ENCODE measurements around the gene ANAPC5. TPM values are rescaled to one million over a fixed set of nuclear protein-coding genes. Genes with fewer than 3 reads are reported as not detected.

ANAPC5 gene
- total RNA-seq, 1 donor from 2014 or later, result 65.1 TPM

DNA sequence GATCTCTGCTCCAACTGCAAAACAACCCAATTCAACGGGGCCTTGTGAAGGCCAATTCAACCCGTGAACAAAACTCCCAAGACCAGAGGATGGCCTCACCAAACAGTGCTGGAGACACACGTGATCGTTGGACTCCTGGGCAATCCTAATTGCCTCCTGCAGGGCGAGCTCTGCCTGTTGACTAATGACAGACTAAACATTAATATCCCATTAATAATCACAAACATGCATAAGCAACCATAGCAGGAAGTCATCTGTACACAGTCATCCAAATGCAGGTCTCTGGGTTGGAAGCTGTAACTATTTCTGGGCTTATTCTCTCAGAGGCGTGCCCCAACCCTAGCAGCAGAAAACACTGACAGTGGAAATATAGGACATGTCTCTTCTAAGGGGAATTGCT lies 21.0 kb downstream of the ANAPC5 start:
- DNase-seq, result no peak
- Histone ChIP-seq H3K4me1 (no peaks in the 10 kb centered on the region), H3K9me3 (replicated peaks) (no peaks in the 10 kb centered on the region), H3K36me3 (peaks cover 93% of the 10 kb centered on the region), H3K4me3 (no peak overlapping the region), H3K27me3 (ENCODE audit: low read depth) (no peaks in the 10 kb centered on the region), H3K27ac (replicated peaks) (no peak overlapping the region)
- TF ChIP-seq, protein P1, sequence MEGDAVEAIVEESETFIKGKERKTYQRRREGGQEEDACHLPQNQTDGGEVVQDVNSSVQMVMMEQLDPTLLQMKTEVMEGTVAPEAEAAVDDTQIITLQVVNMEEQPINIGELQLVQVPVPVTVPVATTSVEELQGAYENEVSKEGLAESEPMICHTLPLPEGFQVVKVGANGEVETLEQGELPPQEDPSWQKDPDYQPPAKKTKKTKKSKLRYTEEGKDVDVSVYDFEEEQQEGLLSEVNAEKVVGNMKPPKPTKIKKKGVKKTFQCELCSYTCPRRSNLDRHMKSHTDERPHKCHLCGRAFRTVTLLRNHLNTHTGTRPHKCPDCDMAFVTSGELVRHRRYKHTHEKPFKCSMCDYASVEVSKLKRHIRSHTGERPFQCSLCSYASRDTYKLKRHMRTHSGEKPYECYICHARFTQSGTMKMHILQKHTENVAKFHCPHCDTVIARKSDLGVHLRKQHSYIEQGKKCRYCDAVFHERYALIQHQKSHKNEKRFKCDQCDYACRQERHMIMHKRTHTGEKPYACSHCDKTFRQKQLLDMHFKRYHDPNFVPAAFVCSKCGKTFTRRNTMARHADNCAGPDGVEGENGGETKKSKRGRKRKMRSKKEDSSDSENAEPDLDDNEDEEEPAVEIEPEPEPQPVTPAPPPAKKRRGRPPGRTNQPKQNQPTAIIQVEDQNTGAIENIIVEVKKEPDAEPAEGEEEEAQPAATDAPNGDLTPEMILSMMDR (IDR thresholded peaks at IDR 0.05; ENCODE audit: borderline replicate concordance), result no peak
- intact Hi-C loops (cut with micrococcal nuclease), result loop anchor here (10.0 kb wide), 1 partner anchor 114 kb away; no protein-coding TSS in a partner anchor

DNA sequence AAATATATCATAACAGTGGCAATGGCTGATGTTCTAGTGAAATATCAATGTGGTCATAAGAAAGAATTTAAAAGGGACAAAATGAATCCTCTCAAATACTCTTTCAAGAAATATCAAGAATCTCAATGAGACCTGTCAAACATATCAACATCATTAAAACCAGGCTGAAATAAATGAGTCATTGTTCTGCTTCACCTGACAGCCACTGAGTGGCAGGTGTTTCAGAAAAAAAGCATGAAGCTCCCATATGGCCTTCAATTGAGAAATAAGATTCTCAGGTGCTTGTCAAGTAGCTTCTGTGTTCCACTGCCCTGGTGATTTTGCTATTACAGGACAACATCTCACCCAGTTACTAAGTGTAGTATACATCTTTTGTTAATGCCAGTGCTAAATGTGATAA lies 21.5 kb downstream of the ANAPC5 start:
- TF ChIP-seq, protein P1 (IDR thresholded peaks at IDR 0.05; ENCODE audit: borderline replicate concordance), result no peak
- Histone ChIP-seq H3K4me3 (no peak overlapping the region), H3K36me3 (peaks cover 97% of the 10 kb centered on the region), H3K9me3 (replicated peaks) (no peaks in the 10 kb centered on the region), H3K27me3 (ENCODE audit: low read depth) (no peaks in the 10 kb centered on the region), H3K27ac (replicated peaks) (no peak overlapping the region), H3K4me1 (no peaks in the 10 kb centered on the region)
- DNase-seq, result no peak
- intact Hi-C loops (cut with micrococcal nuclease), result loop anchor here (10.0 kb wide), 1 partner anchor 114 kb away; no protein-coding TSS in a partner anchor

DNA sequence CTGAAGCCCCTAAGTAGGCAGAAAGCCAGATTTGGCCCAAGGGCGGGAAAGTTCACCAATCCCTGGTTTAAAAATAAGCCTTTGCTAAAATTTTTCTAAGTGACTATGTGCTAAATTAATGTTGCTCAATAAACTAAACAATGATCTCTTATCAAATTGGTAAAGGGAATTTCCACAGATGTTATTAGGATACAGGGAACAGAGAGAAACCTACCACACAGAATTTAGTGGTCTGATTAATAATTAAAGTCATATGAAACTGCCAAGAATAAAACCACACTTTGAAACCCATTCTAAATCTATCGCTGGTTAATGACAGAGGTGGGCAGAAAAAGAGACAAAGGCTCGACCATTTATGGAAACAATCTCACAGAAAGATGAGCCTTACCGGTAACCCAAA lies 22.0 kb downstream of the ANAPC5 start:
- no peak for DNase-seq
- H3K4me3 ChIP-seq, result no peak overlapping the region
- intact Hi-C loops (cut with micrococcal nuclease), result loop anchor here (10.0 kb wide), 1 partner anchor 115 kb away; no protein-coding TSS in a partner anchor
- no peaks in the 10 kb centered on the region for H3K4me1 ChIP-seq
- no peak overlapping the region for H3K27ac ChIP-seq (replicated peaks)
- no peaks in the 10 kb centered on the region for H3K9me3 ChIP-seq (replicated peaks)
- peaks cover 97% of the 10 kb centered on the region for H3K36me3 ChIP-seq
- TF ChIP-seq, protein P1 (IDR thresholded peaks at IDR 0.05; ENCODE audit: borderline replicate concordance), result no peak
- no peaks in the 10 kb centered on the region for H3K27me3 ChIP-seq (ENCODE audit: low read depth)

DNA sequence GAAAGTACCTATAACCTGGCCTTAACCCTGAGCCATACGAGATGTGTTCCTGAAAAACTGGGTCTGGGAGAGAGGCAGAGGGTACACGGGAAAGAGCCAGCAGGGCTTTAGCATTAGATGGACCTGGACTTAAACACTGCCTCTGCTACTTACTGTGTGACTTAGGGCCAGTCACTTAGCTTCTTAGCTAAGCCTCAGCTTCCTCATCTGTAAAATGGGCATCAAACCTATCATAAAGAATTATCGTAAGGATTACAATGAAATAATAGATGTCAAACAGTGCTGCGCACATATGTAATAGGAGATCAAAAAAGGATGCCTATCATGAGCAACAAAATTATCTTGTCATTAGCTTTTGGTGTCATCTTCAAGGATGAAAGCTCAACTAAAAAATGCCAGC lies 23.6 kb downstream of the ANAPC5 start:
- Histone ChIP-seq H3K9me3 (replicated peaks) (no peaks in the 10 kb centered on the region), H3K4me3 (no peak overlapping the region), H3K36me3 (peaks cover 99% of the 10 kb centered on the region), H3K4me1 (no peaks in the 10 kb centered on the region), H3K27ac (replicated peaks) (no peak overlapping the region), H3K27me3 (ENCODE audit: low read depth) (no peaks in the 10 kb centered on the region)
- no peak for DNase-seq
- TF ChIP-seq, protein P1 (IDR thresholded peaks at IDR 0.05; ENCODE audit: borderline replicate concordance), result no peak
- intact Hi-C loops (cut with micrococcal nuclease), result no loop called here

DNA sequence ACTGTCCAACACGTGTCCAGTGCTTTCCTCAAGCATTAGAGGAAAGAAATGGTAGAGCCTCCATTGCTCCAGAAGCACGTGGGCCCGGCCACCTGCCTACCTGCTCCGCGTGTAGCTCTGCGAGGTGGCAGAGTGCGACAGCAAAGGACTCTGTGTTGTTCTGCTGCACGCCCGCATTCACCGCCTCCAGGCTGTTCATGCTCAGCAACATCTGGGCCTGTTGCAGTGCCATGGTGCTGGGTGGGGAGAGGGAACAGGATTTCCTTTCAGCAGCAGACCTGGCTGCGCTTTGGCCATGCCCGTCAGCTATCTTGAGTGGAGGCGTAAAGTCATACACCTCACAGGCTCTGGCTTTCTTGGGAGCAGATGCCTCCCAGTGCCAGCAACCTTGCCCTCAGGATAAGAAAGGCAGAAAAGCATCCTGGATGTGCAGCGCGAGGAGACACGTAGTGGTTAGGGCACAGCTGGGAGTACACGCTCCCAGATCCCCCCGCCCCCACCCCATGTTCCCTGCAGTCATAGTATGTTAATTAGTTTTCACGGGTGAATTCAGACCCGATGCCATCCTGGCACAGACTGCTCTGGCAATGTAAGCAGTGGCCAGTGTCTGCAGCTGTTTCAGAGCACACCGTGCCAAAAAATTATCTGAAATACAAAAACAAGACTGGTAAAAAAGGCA lies 25.1 kb downstream of the ANAPC5 start:
- intact Hi-C loops (cut with micrococcal nuclease), result no loop called here
- H3K36me3 ChIP-seq, result peaks cover 99% of the 10 kb centered on the region
- DNase-seq, result no peak

More for the DNA sequence above, 25.1 kb downstream of the ANAPC5 start:
- H3K27me3 ChIP-seq (ENCODE audit: low read depth), result no peaks in the 10 kb centered on the region
- TF ChIP-seq, protein P1 (IDR thresholded peaks at IDR 0.05; ENCODE audit: borderline replicate concordance), result no peak
- H3K4me1 ChIP-seq, result no peaks in the 10 kb centered on the region
- no peak overlapping the region for H3K4me3 ChIP-seq
- H3K9me3 ChIP-seq (replicated peaks), result no peaks in the 10 kb centered on the region
- no peak overlapping the region for H3K27ac ChIP-seq (replicated peaks)

Measured in left ventricle myocardium inferior (tissue), 1 donor.